Fibroblast of skin of left biceps (primary cell): ENCODE results near the gene WARS2.

Experiments
- DNase-seq, 2 experiments: peaks; one replicate each; pipeline ENCODE4 v3.0.0-alpha.2; 2013; ENCODE audit warnings: low read depth in 2 of 2

WARS2 gene

GRCh38 chr1:118999348-119000071 is 140.9 kb downstream of the WARS2 start:
- no peak for DNase-seq

- DNase-seq: no peak
These were observed 142.3 kb downstream of the WARS2 start for GRCh38 chr1:118998171-118998570.

GRCh38 chr1:118997225-118997624 is 143.2 kb downstream of the WARS2 start:
- DNase-seq: no peak

GRCh38 chr1:118995312-118996016 is 145.0 kb downstream of the WARS2 start:
- no peak for DNase-seq

GRCh38 chr1:118993700-118994026 is 146.8 kb downstream of the WARS2 start:
- DNase-seq: no peak

GRCh38 chr1:118992868-118993699 is 147.4 kb downstream of the WARS2 start:
- no peak for DNase-seq

- DNase-seq: no peak
These were observed 148.1 kb downstream of the WARS2 start for GRCh38 chr1:118992237-118992825.

GRCh38 chr1:118991448-118991847 is 149.0 kb downstream of the WARS2 start:
- DNase-seq: no peak

- DNase-seq: peak; percentile 78 to 81
These were observed 149.8 kb downstream of the WARS2 start for GRCh38 chr1:118990513-118991152.

GRCh38 chr1:118989878-118990378 is 150.5 kb downstream of the WARS2 start:
- DNase-seq: no peak

- no peak for DNase-seq
These were observed 151.2 kb downstream of the WARS2 start for GRCh38 chr1:118989006-118989815.

GRCh38 chr1:118988186-118989005 is 152.1 kb downstream of the WARS2 start, which contains the start of gene TBX15:
Gene TBX15, minus strand, starts transcription at chr1:118988343. Its CDS starts 548 bp downstream, at chr1:118987795.
- DNase-seq: peak; percentile 90 to 93

- DNase-seq: no peak
These were observed 152.8 kb downstream of the WARS2 start for GRCh38 chr1:118987468-118988185.

- no peak for DNase-seq
These were observed 153.6 kb downstream of the WARS2 start for GRCh38 chr1:118986555-118987467.

- DNase-seq: no peak
These were observed 154.6 kb downstream of the WARS2 start for GRCh38 chr1:118985640-118986554.

GRCh38 chr1:118984722-118985639 is 155.5 kb downstream of the WARS2 start:
- no peak for DNase-seq
